HG02763 (cell line): ENCODE data around the gene KCNMB1.

Experiments
- ATAC-seq: cut with Tn5 transposase; IDR thresholded peaks from one replicate; pipeline ENCODE4 v1.9.1; 2021; ENCODE audit warnings: mild to moderate bottlenecking, moderate library complexity; ENCODE audit not compliant: unreplicated experiment

The KCNMB1 gene

GRCh38 chr5:170388818-170389549 is at the start of gene KCNMB1:
TSS of gene KCNMB1 (minus strand) at chr5:170389367. CDS start at chr5:170385447, 3,920 bp downstream.
- ATAC-seq: no peak

- no peak for ATAC-seq
Observed at GRCh38 chr5:170438581-170438980, 49.4 kb upstream of the KCNMB1 start.

GRCh38 chr5:170437621-170438375 is 48.6 kb upstream of the KCNMB1 start:
- ATAC-seq: no peak

GRCh38 chr5:170436335-170436734 is 47.2 kb upstream of the KCNMB1 start:
- ATAC-seq: no peak

- peak; percentile 45 for ATAC-seq
Observed at GRCh38 chr5:170434966-170435605, 45.9 kb upstream of the KCNMB1 start.

GRCh38 chr5:170432669-170433068 is 43.5 kb upstream of the KCNMB1 start:
- no peak for ATAC-seq

- ATAC-seq: no peak
Observed at GRCh38 chr5:170431571-170431970, 42.4 kb upstream of the KCNMB1 start.

- no peak for ATAC-seq
Observed at GRCh38 chr5:170430866-170431437, 41.8 kb upstream of the KCNMB1 start.

GRCh38 chr5:170430256-170430655 is 41.1 kb upstream of the KCNMB1 start:
- ATAC-seq: no peak

- no peak for ATAC-seq
Observed at GRCh38 chr5:170429014-170429413, 39.8 kb upstream of the KCNMB1 start.

- no peak for ATAC-seq
Observed at GRCh38 chr5:170427672-170428236, 38.6 kb upstream of the KCNMB1 start.

- no peak for ATAC-seq
Observed at GRCh38 chr5:170426786-170427185, 37.6 kb upstream of the KCNMB1 start.

GRCh38 chr5:170426149-170426767 is 37.1 kb upstream of the KCNMB1 start:
- no peak for ATAC-seq

- no peak for ATAC-seq
Observed at GRCh38 chr5:170425731-170426130, 36.6 kb upstream of the KCNMB1 start.

GRCh38 chr5:170424629-170425028 is 35.5 kb upstream of the KCNMB1 start:
- ATAC-seq: no peak

GRCh38 chr5:170423692-170424091 is 34.5 kb upstream of the KCNMB1 start:
- ATAC-seq: no peak

- ATAC-seq: no peak
Observed at GRCh38 chr5:170421826-170422225, 32.7 kb upstream of the KCNMB1 start.

- no peak for ATAC-seq
Observed at GRCh38 chr5:170420806-170421412, 31.7 kb upstream of the KCNMB1 start.

- ATAC-seq: no peak
Observed at GRCh38 chr5:170419643-170420042, 30.5 kb upstream of the KCNMB1 start.

- no peak for ATAC-seq
Observed at GRCh38 chr5:170418736-170419135, 29.6 kb upstream of the KCNMB1 start.
